HFFc6 (cell line): Measurements from ENCODE around the gene PTPRN2. TPM values are rescaled to one million over a fixed set of nuclear protein-coding genes. Genes with fewer than 3 reads are reported as not detected.

ENCODE experiments used
- DNase-seq: peaks from one replicate; pipeline ENCODE4 v3.0.0-alpha.2; 2018
- H3K27ac Mint-ChIP-seq: 2 replicates; pipeline ENCODE4 v1.8.0; 2020; ENCODE audit warnings: mild to moderate bottlenecking, mixed read lengths
- H3K27me3 Mint-ChIP-seq: 2 replicates; pipeline ENCODE4 v1.8.0; 2021; ENCODE audit warnings: mild to moderate bottlenecking, moderate library complexity, mixed read lengths; ENCODE audit not compliant: insufficient read depth
- H3K36me3 Mint-ChIP-seq: 2 replicates; pipeline ENCODE4 v1.8.0; 2021; ENCODE audit warnings: low read depth, mixed read lengths
- H3K4me1 Mint-ChIP-seq: 2 replicates; pipeline ENCODE4 v1.8.0; 2020; ENCODE audit warnings: low read depth, mixed read lengths
- H3K4me3 Mint-ChIP-seq: 2 replicates; pipeline ENCODE4 v1.8.0; 2020; ENCODE audit warnings: mild to moderate bottlenecking, moderate library complexity, mixed read lengths
- H3K9me3 Mint-ChIP-seq: 2 replicates; pipeline ENCODE4 v1.8.0; 2020; ENCODE audit warnings: mild to moderate bottlenecking, mixed read lengths
- CTCF ChIP-seq: fragments of 200-600 bp; sonication (generic); IDR thresholded peaks from 2 replicates; pipeline ENCODE4 v1.5.0; 2021; ENCODE audit warnings: antibody characterized with exemption, mild to moderate bottlenecking
- total RNA-seq, 6 experiments: library from RNA; stranded (reverse); fragmentation: NEBNext Ultra II Directional; extraction: Animal tissue kit (Norgen Biotek cat#: 25700); gene quantifications; 2 replicates in 1 of 6; 3 replicates in 5 of 6; pipeline ENCODE4 v1.2.3, GENCODE V29; 2021

The PTPRN2 gene
- total RNA-seq, 6 experiments from 2014 or later: 0.05 to 0.27 (median 0.23) TPM

- H3K27me3 Mint-ChIP-seq: no peaks in the 10 kb centered on the region; the same call in 1 of the 2 replicates
- H3K27ac Mint-ChIP-seq: no peak overlapping the region
- DNase-seq: no peak
- no peak overlapping the region for H3K4me3 Mint-ChIP-seq
- peaks cover 10% of the 10 kb centered on the region; the same call in 1 of the 2 replicates for H3K36me3 Mint-ChIP-seq
- H3K9me3 Mint-ChIP-seq: peaks cover 71% of the 10 kb centered on the region
- H3K4me1 Mint-ChIP-seq: no peaks in the 10 kb centered on the region
- no peak for TF ChIP-seq CTCF
Measured at GRCh38 chr7:158067219-158067930, 520.2 kb downstream of the PTPRN2 start.

DNA sequence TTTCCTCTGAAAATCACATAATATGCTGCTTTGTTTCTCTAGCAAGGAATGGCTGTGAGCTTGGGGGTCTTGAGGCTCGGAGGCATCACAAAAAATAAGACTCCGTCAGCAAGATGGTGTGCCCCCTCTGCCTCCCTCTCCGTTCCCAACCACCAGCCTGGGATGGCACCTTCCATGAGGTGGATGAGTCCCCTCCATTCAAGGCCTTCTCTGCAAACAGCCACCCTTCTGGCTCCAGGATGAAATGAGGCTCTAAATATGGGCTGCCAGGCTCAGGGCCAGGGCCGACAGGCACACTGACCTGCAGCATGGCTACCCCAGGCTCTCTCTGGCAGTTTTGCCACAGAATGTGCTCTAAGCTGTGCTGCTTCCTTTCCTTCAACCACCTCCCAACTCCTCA is 521.5 kb downstream of the PTPRN2 start:
- H3K9me3 Mint-ChIP-seq: peaks cover 62% of the 10 kb centered on the region
- DNase-seq: no peak

GRCh38 chr7:158065340-158065739 is 522.3 kb downstream of the PTPRN2 start:
- H3K27me3 Mint-ChIP-seq: no peaks in the 10 kb centered on the region; the same call in 1 of the 2 replicates
- TF ChIP-seq CTCF: no peak
- H3K4me3 Mint-ChIP-seq: no peak overlapping the region
- no peaks in the 10 kb centered on the region for H3K4me1 Mint-ChIP-seq
- no peak for DNase-seq
- H3K27ac Mint-ChIP-seq: no peak overlapping the region
- H3K9me3 Mint-ChIP-seq: peaks cover 54% of the 10 kb centered on the region
- H3K36me3 Mint-ChIP-seq: peaks cover 10% of the 10 kb centered on the region; the same call in 1 of the 2 replicates

More for the DNA sequence above, 521.5 kb downstream of the PTPRN2 start:
- H3K4me1 Mint-ChIP-seq: no peaks in the 10 kb centered on the region
- no peak for TF ChIP-seq CTCF
- H3K27me3 Mint-ChIP-seq: no peaks in the 10 kb centered on the region; the same call in 1 of the 2 replicates
- H3K36me3 Mint-ChIP-seq: peaks cover 10% of the 10 kb centered on the region; the same call in 1 of the 2 replicates
- no peak overlapping the region for H3K27ac Mint-ChIP-seq
- H3K4me3 Mint-ChIP-seq: no peak overlapping the region

DNA sequence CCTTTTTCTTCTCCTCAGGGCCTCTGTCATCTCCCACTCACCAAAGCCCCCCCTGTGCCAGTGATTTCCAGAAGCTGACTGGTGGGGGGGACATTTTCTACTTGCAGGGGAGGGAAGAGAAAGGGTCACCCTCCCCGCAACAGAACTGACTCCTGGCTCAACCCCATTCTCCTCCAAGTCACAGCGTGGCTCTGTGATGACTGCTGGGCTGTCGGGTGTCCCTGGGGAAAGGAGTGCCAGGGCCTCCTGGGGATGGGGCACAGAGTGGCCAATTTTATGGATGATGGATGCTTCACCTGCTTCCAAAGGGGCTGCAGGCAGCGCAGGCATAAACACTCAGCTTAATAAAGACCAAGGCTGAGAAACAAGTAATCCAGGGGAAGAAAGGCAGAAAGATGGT is 523.0 kb downstream of the PTPRN2 start:
- Mint-ChIP-seq H3K9me3 (peaks cover 47% of the 10 kb centered on the region), H3K4me1 (no peaks in the 10 kb centered on the region), H3K27ac (no peak overlapping the region), H3K4me3 (no peak overlapping the region), H3K36me3 (peaks cover 5% of the 10 kb centered on the region; the same call in 1 of the 2 replicates), H3K27me3 (no peaks in the 10 kb centered on the region; the same call in 1 of the 2 replicates)
- no peak for TF ChIP-seq CTCF
- no peak for DNase-seq

- H3K27me3 Mint-ChIP-seq: no peaks in the 10 kb centered on the region; the same call in 1 of the 2 replicates
- H3K4me3 Mint-ChIP-seq: no peak overlapping the region
- no peak for TF ChIP-seq CTCF
- H3K27ac Mint-ChIP-seq: no peak overlapping the region
- no peak for DNase-seq
- H3K4me1 Mint-ChIP-seq: no peaks in the 10 kb centered on the region
- peaks cover 41% of the 10 kb centered on the region for H3K9me3 Mint-ChIP-seq
- H3K36me3 Mint-ChIP-seq: peaks cover 5% of the 10 kb centered on the region; the same call in 1 of the 2 replicates
Measured at GRCh38 chr7:158063850-158064610, 523.6 kb downstream of the PTPRN2 start.
